Measurements from ENCODE around the gene MAP1LC3B. TPM values are rescaled to one million over a fixed set of nuclear protein-coding genes. Genes with fewer than 3 reads are reported as not detected.

MAP1LC3B gene
- total and polyA plus RNA-seq, 2 donors (not counting 1 experiment from before 2014, with no cell fraction given): 72.7 to 75.8 TPM

GRCh38 chr16:87374313-87374712 is 17.8 kb upstream of the MAP1LC3B start:
- H3K27ac ChIP-seq (ENCODE audit: low read length in 2 of 2): no peak overlapping the region
- H3K4me2 ChIP-seq (replicated peaks; ENCODE audit: low read depth, low read length, poor library complexity, severe bottlenecking): no peak overlapping the region
- no peaks in the 10 kb centered on the region for H3K27me3 ChIP-seq (replicated peaks in 1 of 4; ENCODE audit: control extremely low read depth in 1 of 4, control insufficient read depth in 3 of 4, insufficient read depth in 4 of 4, low read length in 3 of 4)
- H3K9me3 ChIP-seq (ENCODE audit: control extremely low read depth in 1 of 3, control insufficient read depth in 2 of 3, insufficient read depth in 1 of 3, low read length in 2 of 3): no peaks in the 10 kb centered on the region
- peaks cover 15% of the 10 kb centered on the region for H3K4me1 Mint-ChIP-seq
- TF ChIP-seq EZH2 (IDR thresholded peaks at IDR 0.05; ENCODE audit: borderline replicate concordance, insufficient read depth, low read depth, low read length, poor library complexity, severe bottlenecking) (no peak), CTCF (IDR thresholded peaks at IDR 0.05) (no peak)
- H3K27ac Mint-ChIP-seq: no peak overlapping the region
- H3K79me2 ChIP-seq (ENCODE audit: control insufficient read depth, insufficient read depth, low read length): peaks cover 95% of the 10 kb centered on the region
- no peak for DNase-seq
- no peak overlapping the region for H2AFZ ChIP-seq (ENCODE audit: insufficient read depth, low read depth, low read length, poor library complexity, severe bottlenecking)
- ChIA-PET CTCF (no interaction called here), POLR2A (no interaction called here)
- no peak for ATAC-seq (ENCODE audit: low read depth)
- H4K20me1 ChIP-seq (ENCODE audit: control insufficient read depth, insufficient read depth, low read length, poor library complexity, severe bottlenecking): peaks cover 78% of the 10 kb centered on the region
- H3K9me3 Mint-ChIP-seq (ENCODE audit: insufficient read depth): no peaks in the 10 kb centered on the region
- no peak overlapping the region for H3K4me3 Mint-ChIP-seq
- peaks cover 0 to 4% of the 10 kb centered on the region in 2 experiments for H3K36me3 ChIP-seq (replicated peaks in 1 of 2; ENCODE audit: control extremely low read depth in 1 of 2, control insufficient read depth in 1 of 2, extremely low read depth in 1 of 2, insufficient read depth in 2 of 2, low read length in 1 of 2)
- H3K27me3 Mint-ChIP-seq: no peaks in the 10 kb centered on the region
- no peaks in the 10 kb centered on the region for H3K4me1 ChIP-seq (ENCODE audit: control insufficient read depth in 2 of 2, insufficient read depth in 2 of 2, low read length in 2 of 2)
- H3K9ac ChIP-seq (ENCODE audit: low read length): no peak overlapping the region
- 99% methylated on average over 10 of the region's 13 CpGs for WGBS (ENCODE audit: insufficient coverage)
- no peak overlapping the region for H3K4me3 ChIP-seq (ENCODE audit: control extremely low read depth in 1 of 5, extremely low read depth in 1 of 5, insufficient read depth in 1 of 5, low read depth in 2 of 5, low read length in 4 of 5)
- intact Hi-C loops (cut with micrococcal nuclease): no loop called here

DNA sequence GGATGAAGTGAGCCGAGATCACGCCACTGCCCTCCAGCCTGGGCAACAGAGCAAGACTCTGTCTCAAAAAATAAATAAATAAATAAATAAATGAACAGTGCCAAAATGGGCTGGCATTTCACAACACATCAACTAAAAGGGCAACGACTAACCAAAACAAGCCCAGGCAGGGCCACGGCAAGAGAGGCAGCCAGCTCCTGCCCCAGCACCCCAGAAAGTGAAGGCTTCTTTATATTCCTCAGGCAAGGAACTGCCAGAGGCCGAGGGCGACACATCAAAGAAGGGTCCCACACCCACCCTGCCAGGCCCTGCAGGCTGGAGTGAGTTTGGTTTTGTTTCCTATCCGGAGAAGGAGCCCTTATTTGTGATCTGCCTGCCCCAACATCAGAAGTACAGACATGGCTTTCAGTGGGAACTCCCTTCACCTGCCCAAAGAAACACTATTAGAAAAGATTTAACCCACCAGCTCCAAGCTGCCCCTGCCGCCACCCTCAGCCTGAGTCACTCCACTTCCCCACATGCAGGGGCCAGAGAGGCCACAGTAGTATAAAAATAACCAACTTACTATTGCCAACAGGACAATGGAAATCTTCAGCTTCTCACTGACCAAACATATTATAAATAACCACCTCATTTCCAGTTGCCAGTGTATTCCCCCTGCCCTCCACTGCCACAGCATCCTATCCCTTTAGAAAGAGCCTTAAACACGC is 16.6 kb upstream of the MAP1LC3B start:
- Mint-ChIP-seq H3K27me3 (no peaks in the 10 kb centered on the region), H3K27ac (no peak overlapping the region), H3K4me1 (peaks cover 15% of the 10 kb centered on the region), H3K9me3 (ENCODE audit: insufficient read depth) (no peaks in the 10 kb centered on the region), H3K4me3 (no peak overlapping the region)
- Histone ChIP-seq H3K4me3 (ENCODE audit: control extremely low read depth in 1 of 5, extremely low read depth in 1 of 5, insufficient read depth in 1 of 5, low read depth in 2 of 5, low read length in 4 of 5) (no peak overlapping the region), H3K36me3 (replicated peaks in 1 of 2; ENCODE audit: control extremely low read depth in 1 of 2, control insufficient read depth in 1 of 2, extremely low read depth in 1 of 2, insufficient read depth in 2 of 2, low read length in 1 of 2) (peaks cover 0 to 4% of the 10 kb centered on the region in 2 experiments), H3K27ac (ENCODE audit: low read length in 2 of 2) (no peak overlapping the region), H3K79me2 (ENCODE audit: control insufficient read depth, insufficient read depth, low read length) (peaks cover 97% of the 10 kb centered on the region), H2AFZ (ENCODE audit: insufficient read depth, low read depth, low read length, poor library complexity, severe bottlenecking) (no peak overlapping the region), H3K4me1 (ENCODE audit: control insufficient read depth in 2 of 2, insufficient read depth in 2 of 2, low read length in 2 of 2) (peaks cover 0 to 2% of the 10 kb centered on the region in 2 donors), H3K9ac (ENCODE audit: low read length) (no peak overlapping the region), H4K20me1 (ENCODE audit: control insufficient read depth, insufficient read depth, low read length, poor library complexity, severe bottlenecking) (peaks cover 69% of the 10 kb centered on the region), H3K27me3 (replicated peaks in 1 of 4; ENCODE audit: control extremely low read depth in 1 of 4, control insufficient read depth in 3 of 4, insufficient read depth in 4 of 4, low read length in 3 of 4) (no peaks in the 10 kb centered on the region), H3K9me3 (ENCODE audit: control extremely low read depth in 1 of 3, control insufficient read depth in 2 of 3, insufficient read depth in 1 of 3, low read length in 2 of 3) (no peaks in the 10 kb centered on the region), H3K4me2 (replicated peaks; ENCODE audit: low read depth, low read length, poor library complexity, severe bottlenecking) (no peak overlapping the region)
- TF ChIP-seq CTCF (IDR thresholded peaks at IDR 0.05) (no peak), EZH2 (IDR thresholded peaks at IDR 0.05; ENCODE audit: borderline replicate concordance, insufficient read depth, low read depth, low read length, poor library complexity, severe bottlenecking) (no peak)
- CTCF ChIA-PET: no interaction called here
- intact Hi-C loops (cut with micrococcal nuclease): no loop called here
- ATAC-seq (ENCODE audit: low read depth) (no peak), DNase-seq (no peak)
- WGBS (ENCODE audit: insufficient coverage): 98% methylated on average over 5 of the region's 9 CpGs
- POLR2A ChIA-PET: no interaction called here

All from B cell (primary cell).